ENCODE measurements around the gene PLCB1.

DNA sequence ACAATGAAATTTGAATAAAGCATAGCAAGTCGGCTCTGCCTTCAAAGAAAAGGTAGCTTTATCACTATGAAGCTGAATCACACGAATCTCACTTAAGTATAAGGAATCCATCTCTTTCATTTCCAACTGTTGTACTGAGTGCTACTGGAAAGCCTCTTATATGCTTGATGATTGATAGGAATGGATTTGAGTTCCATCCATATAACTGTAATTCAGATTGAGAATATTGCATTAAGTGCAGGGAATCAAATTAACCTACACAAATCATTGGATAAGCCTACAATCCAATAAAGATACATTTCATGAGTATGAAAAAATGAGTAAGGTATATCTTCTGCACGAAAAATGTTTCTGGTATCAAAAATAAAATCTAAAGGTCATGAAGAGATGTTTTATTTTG lies 492.0 kb downstream of the PLCB1 start:
- TF ChIP-seq, protein P1, sequence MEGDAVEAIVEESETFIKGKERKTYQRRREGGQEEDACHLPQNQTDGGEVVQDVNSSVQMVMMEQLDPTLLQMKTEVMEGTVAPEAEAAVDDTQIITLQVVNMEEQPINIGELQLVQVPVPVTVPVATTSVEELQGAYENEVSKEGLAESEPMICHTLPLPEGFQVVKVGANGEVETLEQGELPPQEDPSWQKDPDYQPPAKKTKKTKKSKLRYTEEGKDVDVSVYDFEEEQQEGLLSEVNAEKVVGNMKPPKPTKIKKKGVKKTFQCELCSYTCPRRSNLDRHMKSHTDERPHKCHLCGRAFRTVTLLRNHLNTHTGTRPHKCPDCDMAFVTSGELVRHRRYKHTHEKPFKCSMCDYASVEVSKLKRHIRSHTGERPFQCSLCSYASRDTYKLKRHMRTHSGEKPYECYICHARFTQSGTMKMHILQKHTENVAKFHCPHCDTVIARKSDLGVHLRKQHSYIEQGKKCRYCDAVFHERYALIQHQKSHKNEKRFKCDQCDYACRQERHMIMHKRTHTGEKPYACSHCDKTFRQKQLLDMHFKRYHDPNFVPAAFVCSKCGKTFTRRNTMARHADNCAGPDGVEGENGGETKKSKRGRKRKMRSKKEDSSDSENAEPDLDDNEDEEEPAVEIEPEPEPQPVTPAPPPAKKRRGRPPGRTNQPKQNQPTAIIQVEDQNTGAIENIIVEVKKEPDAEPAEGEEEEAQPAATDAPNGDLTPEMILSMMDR (IDR thresholded peaks at IDR 0.05), result no peak
- no peak for TF ChIP-seq POLR2A (IDR thresholded peaks at IDR 0.05)

Measured in uterus (tissue), 2 donors.